Trophoblast cell (in vitro differentiated cells and primary cell): ENCODE results near the gene TAF11L12.
"Not testable (repeated sequence)": the region's sequence is repeated elsewhere in the genome, so short reads cannot be mapped to it uniquely, and the experiment has no call there.

ENCODE experiments used
- DNase-seq, 2 donors: peaks; one replicate each; pipeline ENCODE4 v3.0.0-alpha.2; 2016
- H2AFZ ChIP-seq: 2 replicates; pipeline ENCODE4 v1.6.1; 2013; ENCODE audit warnings: low read length, moderate library complexity, mild to moderate bottlenecking; ENCODE audit not compliant: insufficient read depth, poor library complexity
- H2AK5ac ChIP-seq: 2 replicates; pipeline ENCODE4 v1.6.1; 2013; ENCODE audit warnings: mild to moderate bottlenecking, low read length
- H2BK120ac ChIP-seq: 2 replicates; pipeline ENCODE4 v1.6.1; 2013; ENCODE audit warnings: low read length, mild to moderate bottlenecking, moderate library complexity; ENCODE audit not compliant: insufficient read depth, poor library complexity
- H2BK12ac ChIP-seq: 2 replicates; pipeline ENCODE4 v1.6.1; 2013; ENCODE audit warnings: mild to moderate bottlenecking, low read length, moderate library complexity
- H2BK5ac ChIP-seq: 2 replicates; pipeline ENCODE4 v1.6.1; 2013; ENCODE audit warnings: low read length, low read depth, moderate library complexity, mild to moderate bottlenecking; ENCODE audit not compliant: poor library complexity
- H3K14ac ChIP-seq: 2 replicates; pipeline ENCODE4 v1.6.1; 2013; ENCODE audit warnings: mild to moderate bottlenecking, low read length
- H3K18ac ChIP-seq: 2 replicates; pipeline ENCODE4 v1.6.1; 2013; ENCODE audit warnings: mild to moderate bottlenecking, low read length
- H3K23ac ChIP-seq: 2 replicates; pipeline ENCODE4 v1.6.1; 2013; ENCODE audit warnings: low read length
- H3K27ac ChIP-seq: 2 replicates; pipeline ENCODE4 v1.5.1; 2013; ENCODE audit warnings: low read depth, mild to moderate bottlenecking, inconsistent platforms, low read length, moderate library complexity
- H3K27me3 ChIP-seq: 2 replicates; pipeline ENCODE4 v1.6.1; 2013; ENCODE audit warnings: inconsistent platforms, mild to moderate bottlenecking, low read length, moderate library complexity; ENCODE audit not compliant: insufficient read depth
- H3K36me3 ChIP-seq, 2 experiments: 1 replicate in 1 of 2; 2 replicates in 1 of 2; pipeline ENCODE4 v1.6.1; 2013; ENCODE audit warnings: low read length in 2 of 2, mild to moderate bottlenecking in 2 of 2, moderate library complexity in 1 of 2; ENCODE audit not compliant: insufficient read depth in 2 of 2, control insufficient read depth in 1 of 2
- H3K4ac ChIP-seq: 2 replicates; pipeline ENCODE4 v1.6.1; 2013; ENCODE audit warnings: low read depth, mild to moderate bottlenecking, low read length, moderate library complexity
- H3K4me1 ChIP-seq, 2 experiments: 1 replicate in 1 of 2; 2 replicates in 1 of 2; pipeline ENCODE4 v1.6.1; 2013; ENCODE audit warnings: low read length in 2 of 2, mild to moderate bottlenecking in 2 of 2, moderate library complexity in 1 of 2; ENCODE audit not compliant: insufficient read depth in 2 of 2, control insufficient read depth in 1 of 2
- H3K4me2 ChIP-seq: 2 replicates; pipeline ENCODE4 v1.6.1; 2013; ENCODE audit warnings: inconsistent platforms, mild to moderate bottlenecking, low read length, moderate library complexity
- H3K4me3 ChIP-seq: 2 replicates; pipeline ENCODE4 v1.5.1; 2013; ENCODE audit warnings: mild to moderate bottlenecking, low read depth, low read length, inconsistent platforms
- H3K79me1 ChIP-seq: one replicate; pipeline ENCODE4 v1.6.1; 2013; ENCODE audit warnings: low read length
- H3K79me2 ChIP-seq: 2 replicates; pipeline ENCODE4 v1.6.1; 2013; ENCODE audit warnings: low read length, mild to moderate bottlenecking; ENCODE audit not compliant: control insufficient read depth, insufficient read depth, poor library complexity
- H3K9ac ChIP-seq: 2 replicates; pipeline ENCODE4 v1.6.1; 2013; ENCODE audit warnings: mild to moderate bottlenecking, low read length
- H3K9me3 ChIP-seq: 2 replicates; pipeline ENCODE4 v1.6.1; 2013; ENCODE audit warnings: low read depth, mild to moderate bottlenecking, control low read depth, inconsistent platforms, low read length; ENCODE audit not compliant: insufficient read depth
- H4K12ac ChIP-seq: 2 replicates; pipeline ENCODE4 v1.6.1; 2013; ENCODE audit warnings: low read depth, mild to moderate bottlenecking, low read length, moderate library complexity
- H4K8ac ChIP-seq: 2 replicates; pipeline ENCODE4 v1.6.1; 2013; ENCODE audit warnings: low read depth, mild to moderate bottlenecking, low read length, moderate library complexity
- H4K91ac ChIP-seq: one replicate; pipeline ENCODE4 v1.6.1; 2013; ENCODE audit warnings: low read depth, mild to moderate bottlenecking, low read length, moderate library complexity
- WGBS: extraction: QIAGEN DNeasy Blood & Tissue Kit; methylation state at CpG from one replicate; pipeline ENCODE4 v1.1.7; 2013; ENCODE audit warnings: missing lambda C conversion rate; ENCODE audit not compliant: insufficient read length, insufficient coverage; ENCODE audit errors: extremely low coverage; 5-methylcytosine and 5-hydroxymethylcytosine counted together

Gene TAF11L12

GRCh38 chr5:17631788-17632187 is 21.6 kb downstream of the TAF11L12 start, which contains the start of gene TAF11L13:
Gene TAF11L13, plus strand, starts transcription at chr5:17632088.
- not testable (repeated sequence) for DNase-seq, H3K36me3 ChIP-seq, H3K9me3 ChIP-seq, H3K79me2 ChIP-seq, H3K4me1 ChIP-seq, H4K8ac ChIP-seq, H2AFZ ChIP-seq, H2AK5ac ChIP-seq, H3K23ac ChIP-seq, H3K27me3 ChIP-seq, H4K91ac ChIP-seq, H2BK120ac ChIP-seq, H3K4me3 ChIP-seq, H3K18ac ChIP-seq, H3K27ac ChIP-seq, H4K12ac ChIP-seq, H2BK5ac ChIP-seq, H3K4me2 ChIP-seq, H3K9ac ChIP-seq, H3K14ac ChIP-seq, H2BK12ac ChIP-seq, H3K4ac ChIP-seq, H3K79me1 ChIP-seq
- no CpG with 5 or more reads among the region's 12 CpGs for WGBS

- no peaks in the 10 kb centered on the region for H3K79me2 ChIP-seq
- H4K91ac ChIP-seq: no peak within 1 kb of the TSS
- no peaks in the 10 kb centered on the region for H3K4me1 ChIP-seq
- H2BK12ac ChIP-seq: no peak within 1 kb of the TSS
- no peak within 1 kb of the TSS for H2AFZ ChIP-seq
- H4K12ac ChIP-seq: no peak within 1 kb of the TSS
- WGBS: no CpG with 5 or more reads among the region's 5 CpGs
- no peak within 1 kb of the TSS for H3K4me3 ChIP-seq
- no peak within 1 kb of the TSS for H3K4me2 ChIP-seq
- no peak within 1 kb of the TSS for H3K4ac ChIP-seq
- H3K79me1 ChIP-seq: no peaks in the 10 kb centered on the region
- H3K9ac ChIP-seq: no peak within 1 kb of the TSS
- H3K14ac ChIP-seq: no peak within 1 kb of the TSS
- H3K18ac ChIP-seq: no peak within 1 kb of the TSS
- H3K27me3 ChIP-seq: no peaks in the 10 kb centered on the region
- no peak within 1 kb of the TSS for H4K8ac ChIP-seq
- no peaks in the 10 kb centered on the region for H3K36me3 ChIP-seq
- no peak for DNase-seq
- no peak within 1 kb of the TSS for H2BK5ac ChIP-seq
- H2BK120ac ChIP-seq: no peak within 1 kb of the TSS
- H3K9me3 ChIP-seq: no peaks in the 10 kb centered on the region
- no peak within 1 kb of the TSS for H3K27ac ChIP-seq
- no peak within 1 kb of the TSS for H2AK5ac ChIP-seq
- no peak within 1 kb of the TSS for H3K23ac ChIP-seq
Observed at GRCh38 chr5:17634160-17634559, 24.0 kb downstream of the TAF11L12 start, which contains the start of gene TAF11L14. Gene TAF11L14, plus strand, starts transcription at chr5:17634460.

DNA sequence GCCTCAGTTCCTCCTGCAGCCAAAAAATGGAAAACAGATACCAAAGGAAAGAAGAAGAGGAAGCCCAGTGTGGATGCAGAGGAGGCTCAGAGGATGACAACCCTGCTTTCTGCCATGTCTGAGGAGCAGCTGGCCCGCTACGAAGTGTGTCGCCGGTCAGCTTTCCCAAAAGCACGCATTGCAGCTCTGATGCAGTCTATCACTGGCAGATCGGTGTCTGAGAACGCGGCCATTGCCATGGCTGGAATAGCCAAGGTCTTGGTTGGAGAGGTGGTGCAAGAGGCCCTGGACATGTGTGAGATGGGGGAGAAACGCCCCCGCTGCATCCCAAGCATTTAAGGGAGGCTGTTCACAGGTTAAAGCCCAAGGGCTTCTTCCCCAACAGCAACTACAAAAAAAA is 39.0 kb downstream of the TAF11L12 start:
- H2BK12ac ChIP-seq, H3K4me2 ChIP-seq, H3K36me3 ChIP-seq, H3K23ac ChIP-seq, H2AK5ac ChIP-seq, H4K8ac ChIP-seq, DNase-seq, H3K18ac ChIP-seq, H3K27me3 ChIP-seq, H2BK120ac ChIP-seq, H3K27ac ChIP-seq, H3K79me2 ChIP-seq, H4K12ac ChIP-seq, H3K9ac ChIP-seq, H3K14ac ChIP-seq, H3K9me3 ChIP-seq, H3K4ac ChIP-seq, H2AFZ ChIP-seq, H2BK5ac ChIP-seq, H4K91ac ChIP-seq, H3K4me3 ChIP-seq, H3K79me1 ChIP-seq, H3K4me1 ChIP-seq: not testable (repeated sequence)
- WGBS: no CpG with 5 or more reads among the region's 10 CpGs

GRCh38 chr5:17655201-17655759 is 45.1 kb downstream of the TAF11L12 start:
- not testable (repeated sequence) for H2BK120ac ChIP-seq, H3K4me3 ChIP-seq, DNase-seq, H3K79me2 ChIP-seq, H2AK5ac ChIP-seq, H3K18ac ChIP-seq, H3K27ac ChIP-seq, H2BK12ac ChIP-seq, H2AFZ ChIP-seq, H3K9me3 ChIP-seq, H4K91ac ChIP-seq, H3K14ac ChIP-seq, H4K12ac ChIP-seq, H3K4me1 ChIP-seq, H3K79me1 ChIP-seq, H2BK5ac ChIP-seq, H3K23ac ChIP-seq, H3K9ac ChIP-seq, H3K27me3 ChIP-seq, H3K4ac ChIP-seq, H3K4me2 ChIP-seq, H3K36me3 ChIP-seq, H4K8ac ChIP-seq
- no CpG with 5 or more reads among the region's 32 CpGs for WGBS
